Measurements from ENCODE around the gene PXN. TPM values are rescaled to one million over a fixed set of nuclear protein-coding genes. Genes with fewer than 3 reads are reported as not detected.
A peak's percentile ranks its signal among the peaks of the same experiment; 100 is the strongest.
"Not testable (repeated sequence)": the region's sequence is repeated elsewhere in the genome, so short reads cannot be mapped to it uniquely, and the experiment has no call there.

PXN gene
- total RNA-seq, 6 experiments from 2014 or later, result 15.1 to 32.6 (median 24.1) TPM

- Histone ChIP-seq H3K36me3 (no peaks in the 10 kb centered on the region), H3K4me3 (no peak overlapping the region), H3K4me1 (no peaks in the 10 kb centered on the region), H3K9me3 (no peaks in the 10 kb centered on the region), H3K27ac (peak overlapping the region in 2 of 3 donors; percentile 18 to 57), H3K27me3 (no peaks in the 10 kb centered on the region)
- DNase-seq (no peak), ATAC-seq (peak; percentile 34 to 55 (median 46))
- WGBS (ENCODE audit: insufficient coverage, low coverage, low lambda C conversion rate, missing lambda C conversion rate), result 72% methylated on average over 7 of the region's 7 CpGs
- peak in 1 of 4 donors; percentile 10 for TF ChIP-seq CTCF (IDR thresholded peaks at IDR 0.05)
- TF ChIP-seq POLR2A (IDR thresholded peaks at IDR 0.05), result no peak
- intact Hi-C loops (cut with DNase I), result no loop called here
Observed at GRCh38 chr12:120254809-120255208, 10.7 kb downstream of the PXN start.

DNA sequence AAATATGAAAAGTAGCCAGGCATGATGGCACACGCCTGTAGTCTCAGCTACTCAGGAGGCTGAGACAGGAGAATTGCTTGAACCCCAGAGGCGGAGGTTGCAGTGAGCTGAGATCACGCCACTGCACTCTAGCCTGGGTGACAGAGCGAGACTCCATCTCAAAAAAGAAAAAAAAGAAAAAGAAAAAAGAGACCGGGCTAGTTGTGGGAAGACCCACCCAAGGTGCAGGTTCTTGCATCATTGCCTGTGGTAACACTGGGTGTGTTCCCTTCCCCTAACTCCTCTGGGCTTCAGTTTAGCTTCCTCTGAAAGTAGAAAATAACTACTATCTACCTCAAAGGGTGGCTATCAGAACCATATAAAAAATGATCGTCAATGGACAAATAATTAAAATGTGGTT is 12.2 kb downstream of the PXN start:
- H3K4me1 ChIP-seq; intact Hi-C loops (cut with DNase I); DNase-seq; H3K36me3 ChIP-seq; H3K27me3 ChIP-seq; H3K4me3 ChIP-seq; H3K9me3 ChIP-seq; H3K27ac ChIP-seq: not testable (repeated sequence)
- peak in 1 of 4 donors; percentile 17 for ATAC-seq
- WGBS (ENCODE audit: insufficient coverage, low coverage, low lambda C conversion rate, missing lambda C conversion rate), result 56% methylated on average over 6 of the region's 6 CpGs

DNA sequence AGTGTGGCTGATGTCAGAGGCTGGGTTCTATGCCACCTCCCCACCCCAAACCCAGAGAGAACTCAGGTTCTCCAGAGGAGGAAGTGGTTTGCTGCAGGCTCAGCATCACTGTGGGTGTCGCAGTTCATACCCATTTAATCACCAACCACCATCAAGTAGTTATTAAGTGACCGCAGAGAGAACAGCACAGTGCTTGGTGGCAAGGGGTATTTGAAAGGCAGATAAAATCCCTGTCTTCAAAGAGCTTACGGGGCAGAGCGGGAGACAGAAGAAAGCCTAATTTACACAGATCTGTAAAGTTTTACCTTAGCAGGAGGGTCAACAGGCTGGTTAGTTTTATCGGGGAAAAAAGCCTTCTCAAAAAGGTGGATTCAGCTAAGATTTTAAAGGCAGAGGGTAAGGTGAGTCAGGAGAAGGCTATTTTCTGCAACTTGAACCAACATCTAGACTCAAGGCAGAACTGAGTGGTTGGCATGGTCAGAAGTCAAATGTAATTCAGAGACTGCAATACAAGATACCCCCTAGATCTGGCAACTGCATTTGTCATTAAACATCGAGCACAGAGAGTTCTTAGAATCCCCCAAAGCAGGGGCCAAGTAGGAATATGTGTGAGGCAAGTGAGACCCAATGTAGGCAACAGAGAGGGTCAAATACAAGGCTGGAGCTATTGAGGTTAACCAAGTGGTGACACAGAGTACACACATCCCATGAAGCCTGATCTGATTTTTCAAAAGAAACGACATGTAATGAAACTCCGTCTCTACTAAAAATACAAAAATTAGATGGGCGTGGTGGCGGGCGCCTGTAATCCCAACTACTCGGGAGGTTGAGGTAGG is 13.2 kb downstream of the PXN start:
- no peaks in the 10 kb centered on the region for H3K9me3 ChIP-seq
- ATAC-seq, result peak; percentile 13 to 53 (median 46)

DNA sequence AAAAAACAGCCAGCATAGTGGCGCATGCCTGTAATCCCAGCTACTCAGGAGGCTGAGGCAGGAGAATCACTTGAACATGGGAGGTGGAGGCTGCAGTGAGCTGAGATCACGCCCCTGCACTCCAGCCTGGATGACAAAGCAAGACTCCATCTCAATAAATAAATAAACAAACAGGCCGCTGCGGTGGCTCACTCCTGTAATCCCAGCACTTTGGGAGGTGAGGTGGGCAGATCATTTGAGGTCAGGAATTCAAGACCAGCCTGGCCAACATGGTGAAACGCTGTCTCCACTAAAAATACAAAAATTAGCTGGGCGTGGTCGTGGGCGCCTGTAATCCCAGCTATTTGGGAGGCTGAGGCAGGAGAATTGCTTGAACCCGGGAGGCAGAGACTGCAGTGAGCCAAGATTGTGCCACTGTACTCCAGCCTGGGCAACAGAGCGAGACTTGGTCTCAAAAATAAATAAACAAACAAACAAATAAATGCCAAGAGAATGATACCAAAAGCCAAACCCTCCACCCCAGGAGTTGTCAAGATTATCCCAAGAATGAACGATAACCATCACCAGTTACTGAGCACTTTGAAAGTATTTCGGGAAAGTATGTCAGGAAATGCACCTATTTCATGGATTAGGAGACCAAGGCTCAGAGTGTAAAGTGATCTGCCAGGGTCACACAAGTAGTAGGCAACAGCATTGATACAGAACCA is 14.0 kb downstream of the PXN start:
- H3K4me3 ChIP-seq; H3K27me3 ChIP-seq; intact Hi-C loops (cut with DNase I); DNase-seq; H3K9me3 ChIP-seq; H3K36me3 ChIP-seq; ATAC-seq: not testable (repeated sequence)
- Histone ChIP-seq H3K4me1 (peaks cover 0 to 11% (median 0%) of the 10 kb centered on the region in 4 donors), H3K27ac (peak overlapping the region in 2 of 3 donors; percentile 1 to 20)
- WGBS (ENCODE audit: insufficient coverage, low coverage, low lambda C conversion rate, missing lambda C conversion rate), result 82% methylated on average over 10 of the region's 12 CpGs

More for the DNA sequence above, 13.2 kb downstream of the PXN start:
- WGBS (ENCODE audit: insufficient coverage, low coverage, low lambda C conversion rate, missing lambda C conversion rate), result 72% methylated on average over 12 of the region's 12 CpGs
- TF ChIP-seq POLR2A (IDR thresholded peaks at IDR 0.05) (no peak), CTCF (IDR thresholded peaks at IDR 0.05) (no peak)
- H3K4me1 ChIP-seq, result peaks cover 0 to 3% (median 0%) of the 10 kb centered on the region in 4 donors
- no peak overlapping the region for H3K4me3 ChIP-seq
- no peaks in the 10 kb centered on the region for H3K27me3 ChIP-seq
- no peak for DNase-seq
- H3K27ac ChIP-seq, result peak overlapping the region in 2 of 3 donors; percentile 6 to 20
- intact Hi-C loops (cut with DNase I), result no loop called here
- H3K36me3 ChIP-seq, result no peaks in the 10 kb centered on the region

DNA sequence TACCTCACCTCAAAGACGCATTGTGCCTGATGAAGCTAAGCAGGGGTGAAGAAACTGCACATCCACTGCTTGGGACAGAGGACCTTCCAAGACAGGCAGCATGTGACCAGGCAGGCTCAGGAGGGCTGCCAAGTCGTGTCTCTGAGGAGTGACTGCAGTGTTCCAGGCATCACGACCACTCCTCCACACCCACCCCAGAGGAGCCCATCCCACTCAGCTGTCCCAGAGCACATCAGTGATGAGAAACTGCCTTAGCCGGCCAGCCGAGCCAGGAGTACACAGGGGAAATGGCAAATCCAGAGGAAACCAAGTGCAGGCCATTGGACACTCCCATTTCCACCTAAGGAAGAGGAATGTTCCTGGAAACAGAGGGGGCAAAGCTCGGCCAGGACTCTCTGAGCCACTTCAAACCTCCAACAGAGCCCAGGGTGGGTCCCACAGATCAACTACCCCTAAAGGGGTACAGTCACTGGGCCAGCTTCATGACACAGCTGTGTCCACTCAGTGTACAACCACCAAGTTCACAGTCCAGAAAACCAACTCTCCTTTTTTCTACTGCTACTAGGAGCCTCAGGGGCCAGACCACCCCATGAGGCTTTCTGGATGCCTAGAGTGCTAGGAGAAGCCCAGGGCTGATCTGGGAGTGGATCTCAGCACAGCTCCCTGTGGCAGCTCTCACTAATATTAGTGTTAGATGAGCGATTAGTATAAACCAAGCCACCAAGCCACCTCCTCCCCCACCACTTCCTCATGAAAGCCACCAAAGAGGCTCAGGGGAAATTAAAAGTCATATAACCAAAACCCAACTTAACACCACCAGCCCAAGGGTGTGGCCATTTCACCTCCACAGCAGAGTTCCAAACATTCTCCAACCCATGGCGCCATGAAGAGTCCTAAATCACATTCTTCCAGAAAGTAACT is 15.4 kb downstream of the PXN start:
- intact Hi-C loops (cut with DNase I), result no loop called here
- 68% methylated on average over 3 of the region's 8 CpGs for WGBS (ENCODE audit: insufficient coverage, low coverage, low lambda C conversion rate, missing lambda C conversion rate)
- peaks cover 0 to 11% (median 0%) of the 10 kb centered on the region in 4 donors for H3K4me1 ChIP-seq
- H3K27ac ChIP-seq, result peak overlapping the region; percentile 35 to 79 (median 63)
- DNase-seq, result peak in 2 of 3 donors; percentile 40 to 61
- no peaks in the 10 kb centered on the region for H3K36me3 ChIP-seq
- peak; percentile 30 to 48 (median 37) for ATAC-seq
- no peaks in the 10 kb centered on the region for H3K27me3 ChIP-seq
- H3K4me3 ChIP-seq, result no peak overlapping the region
- no peaks in the 10 kb centered on the region for H3K9me3 ChIP-seq
- TF ChIP-seq POLR2A (IDR thresholded peaks at IDR 0.05), result no peak
- no peak for TF ChIP-seq CTCF (IDR thresholded peaks at IDR 0.05)

All from right lobe of liver (tissue), 6 donors.